22Rv1 (cell line): ENCODE results near the gene SCGB3A1.

ENCODE experiments used
- H3K27ac ChIP-seq: fragments of 450-650 bp; 2 replicates; pipeline ENCODE4 v1.5.1; 2017
- CTCF ChIP-seq: fragments of 450-650 bp; IDR thresholded peaks from 2 replicates; pipeline ENCODE4 v1.5.1; 2017; ENCODE audit warnings: mild to moderate bottlenecking
- ZFX ChIP-seq: fragments of 450-650 bp; IDR thresholded peaks from 2 replicates; pipeline ENCODE4 v1.6.1; 2017; ENCODE audit warnings: antibody characterized with exemption, borderline replicate concordance

The SCGB3A1 gene

GRCh38 chr5:180628827-180629750 is 37.8 kb upstream of the SCGB3A1 start:
- H3K27ac ChIP-seq: no peak overlapping the region
- TF ChIP-seq ZFX: no peak
- TF ChIP-seq CTCF: no peak

GRCh38 chr5:180628211-180628610 is 36.9 kb upstream of the SCGB3A1 start:
- TF ChIP-seq CTCF: no peak
- TF ChIP-seq ZFX: no peak
- H3K27ac ChIP-seq: no peak overlapping the region

- TF ChIP-seq CTCF (no peak), ZFX (no peak)
- H3K27ac ChIP-seq: no peak overlapping the region
These were observed 36.3 kb upstream of the SCGB3A1 start for GRCh38 chr5:180627386-180628120.

GRCh38 chr5:180626661-180627385 is 35.5 kb upstream of the SCGB3A1 start:
- H3K27ac ChIP-seq: no peak overlapping the region
- TF ChIP-seq CTCF (no peak), ZFX (no peak)

- H3K27ac ChIP-seq: no peak overlapping the region
- no peak for TF ChIP-seq ZFX
- no peak for TF ChIP-seq CTCF
These were observed 34.7 kb upstream of the SCGB3A1 start for GRCh38 chr5:180625791-180626660.

- TF ChIP-seq CTCF: no peak
- no peak for TF ChIP-seq ZFX
These were observed 34.0 kb upstream of the SCGB3A1 start for GRCh38 chr5:180625125-180625790.

More at GRCh38 chr5:180625125-180625790, 34.0 kb upstream of the SCGB3A1 start:
- no peak overlapping the region for H3K27ac ChIP-seq
